Measurements from ENCODE around the gene SLC23A2.
A peak's percentile ranks its signal among the peaks of the same experiment; 100 is the strongest.
"Not testable (repeated sequence)": the region's sequence is repeated elsewhere in the genome, so short reads cannot be mapped to it uniquely, and the experiment has no call there.

The SLC23A2 gene

DNA sequence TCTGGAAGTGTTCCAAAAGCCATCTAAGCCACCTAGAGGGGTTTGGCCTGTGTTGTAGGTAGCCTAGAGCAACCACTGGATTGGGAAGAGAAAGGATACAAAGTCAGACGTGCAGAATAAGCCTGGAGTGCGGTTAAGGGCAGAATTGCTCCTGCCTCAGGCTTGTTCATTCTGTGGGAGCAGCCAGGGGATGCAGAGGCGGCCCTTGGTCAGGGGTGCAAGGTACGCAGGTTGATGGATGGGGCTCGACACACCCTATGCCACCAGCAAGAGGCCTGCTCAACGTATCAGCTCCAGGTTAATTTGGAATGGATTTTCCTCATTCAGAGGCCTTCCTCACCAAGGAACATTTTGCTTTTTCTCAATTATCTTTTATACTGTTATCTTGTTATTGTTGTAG is 129.8 kb downstream of the SLC23A2 start:
- no peak for DNase-seq

DNA sequence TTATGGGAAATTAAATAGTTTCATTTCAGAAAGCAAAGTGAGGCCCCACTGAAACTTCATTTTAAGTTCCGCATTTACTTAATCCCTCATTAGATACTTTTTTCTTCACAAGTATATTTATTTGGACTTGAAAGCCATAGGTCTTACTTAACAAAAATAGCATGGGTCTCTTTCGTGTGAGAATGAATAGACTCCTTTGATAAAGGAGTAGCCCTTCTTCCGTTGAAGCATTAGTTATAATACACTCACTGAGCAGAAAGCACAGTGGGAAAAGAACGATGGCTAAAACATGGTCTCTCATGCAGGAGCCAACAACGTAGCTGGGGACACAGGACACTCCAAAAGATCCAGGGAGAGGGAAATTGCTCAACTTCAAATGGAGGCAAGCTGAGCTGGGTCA is 130.4 kb downstream of the SLC23A2 start:
- no peak for DNase-seq

DNA sequence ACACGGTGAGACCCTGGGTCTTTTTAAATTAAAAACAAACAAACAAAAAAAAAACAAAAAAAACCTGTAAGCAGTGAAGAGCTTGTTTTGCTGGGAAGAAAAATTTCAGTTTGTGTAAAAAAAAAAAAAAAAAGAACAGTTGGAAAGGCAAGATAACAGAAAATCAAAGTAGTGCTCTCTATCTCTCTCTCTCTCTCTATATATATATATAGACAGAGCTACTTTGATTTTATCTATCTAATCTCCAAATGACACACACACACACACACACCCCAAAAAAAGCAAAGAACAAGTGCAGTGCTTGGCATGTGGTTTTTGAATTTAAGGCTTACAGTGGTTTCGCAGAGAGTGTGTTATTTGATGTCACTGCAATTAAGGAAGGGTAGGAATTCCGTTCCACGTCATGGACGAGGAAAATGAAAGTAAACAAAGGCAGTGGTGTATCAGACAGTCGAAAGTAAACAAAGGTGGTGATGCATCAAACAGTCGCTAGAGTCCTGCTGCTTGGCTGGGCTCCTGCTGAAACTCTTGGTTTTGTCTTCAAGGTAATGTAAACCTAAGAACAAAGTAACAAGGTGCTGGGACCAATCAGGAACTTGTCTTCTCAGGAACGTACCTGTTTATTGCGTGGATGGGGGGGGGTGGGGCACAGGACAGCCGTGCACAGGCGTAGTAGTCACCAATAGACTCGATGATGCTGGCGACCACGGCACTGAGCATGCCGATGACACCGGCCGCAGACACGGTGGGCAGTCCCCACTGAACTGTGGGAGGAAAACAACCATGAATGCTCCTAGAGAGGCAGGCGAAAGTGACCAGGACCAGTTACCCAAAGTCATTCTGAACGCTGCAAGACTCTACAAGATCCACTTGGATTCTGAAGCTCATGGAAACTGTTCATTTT is 131.8 kb downstream of the SLC23A2 start:
- peak; percentile 18 for DNase-seq

DNA sequence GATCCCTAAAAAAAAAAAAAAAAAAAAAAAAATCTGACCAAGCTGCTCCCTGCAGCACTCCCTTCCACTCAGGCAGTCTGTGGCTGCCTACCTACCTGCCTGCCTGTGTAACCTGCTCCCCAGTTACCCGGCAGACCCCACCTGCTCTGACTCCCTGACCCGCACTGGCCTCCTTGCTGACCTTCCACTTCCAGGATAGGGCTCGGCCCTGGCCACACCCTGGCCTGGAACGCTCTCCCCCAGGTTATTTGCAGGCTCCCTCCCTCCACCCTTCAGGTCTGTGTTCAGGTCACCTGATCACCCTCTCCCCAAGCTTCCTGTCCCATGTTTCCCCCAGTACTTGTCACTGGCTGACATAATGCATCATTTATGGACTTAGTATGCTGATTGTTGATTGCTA is 134.3 kb downstream of the SLC23A2 start:
- no peak for DNase-seq

DNA sequence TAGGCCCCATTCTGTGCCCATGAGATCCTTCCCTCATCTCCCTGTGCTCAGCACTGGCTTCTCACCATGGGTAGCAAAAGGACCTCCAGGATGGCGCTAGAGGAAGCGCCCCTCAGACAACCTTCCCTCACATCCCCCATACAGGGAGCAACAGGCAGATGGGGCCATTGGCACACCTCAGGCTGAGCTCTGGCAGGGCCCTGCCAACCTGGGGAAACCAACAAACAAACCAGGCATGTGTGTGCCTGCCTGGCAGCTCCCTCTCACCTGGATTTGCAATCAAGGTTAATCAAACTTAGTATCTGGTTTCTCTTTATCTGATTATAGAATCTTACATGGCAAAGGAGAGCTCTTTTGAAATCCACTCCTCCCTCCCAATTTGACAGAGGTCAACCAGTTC is 134.9 kb downstream of the SLC23A2 start:
- DNase-seq = peak; percentile 62

DNA sequence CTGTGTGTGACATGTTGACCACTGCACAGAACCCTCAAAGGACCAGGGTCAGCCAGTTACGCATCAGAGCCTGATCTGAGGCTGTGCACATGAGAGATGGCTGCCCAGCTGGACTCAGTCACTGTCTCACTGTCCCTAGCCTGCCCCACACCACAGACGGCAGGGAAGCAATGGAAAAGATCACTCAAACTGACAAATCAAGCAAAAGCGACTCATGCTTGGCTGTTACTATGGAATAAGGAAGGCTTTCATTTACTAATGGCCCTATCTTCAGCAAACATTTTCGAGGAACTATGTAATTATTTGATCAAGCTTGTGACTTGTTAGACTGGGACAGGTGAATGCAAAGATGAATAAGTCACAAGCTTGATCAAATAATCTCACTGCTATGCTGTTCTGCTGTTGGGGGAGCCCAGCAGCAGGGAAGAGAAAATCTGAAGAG is 137.0 kb downstream of the SLC23A2 start:
- no peak for DNase-seq

DNA sequence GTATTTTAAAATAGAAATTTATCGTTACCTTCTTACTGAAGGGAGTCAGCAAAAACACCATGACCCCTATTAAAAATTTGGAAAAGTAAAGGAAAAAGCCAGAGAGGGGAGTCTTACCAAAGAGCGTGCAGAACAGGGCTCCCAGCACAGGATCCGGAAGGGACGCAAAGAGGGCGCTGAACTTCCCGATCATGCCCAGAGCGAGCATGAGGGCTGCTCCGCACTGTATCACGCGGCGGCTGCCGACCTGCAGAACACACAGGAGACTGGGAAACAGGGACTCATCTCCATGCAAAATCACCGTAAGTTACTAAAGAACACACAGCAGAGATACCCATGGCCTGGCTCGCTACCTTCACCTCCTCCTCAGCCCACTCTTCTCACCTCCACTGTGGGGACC is 138.6 kb downstream of the SLC23A2 start:
- DNase-seq = no peak

DNA sequence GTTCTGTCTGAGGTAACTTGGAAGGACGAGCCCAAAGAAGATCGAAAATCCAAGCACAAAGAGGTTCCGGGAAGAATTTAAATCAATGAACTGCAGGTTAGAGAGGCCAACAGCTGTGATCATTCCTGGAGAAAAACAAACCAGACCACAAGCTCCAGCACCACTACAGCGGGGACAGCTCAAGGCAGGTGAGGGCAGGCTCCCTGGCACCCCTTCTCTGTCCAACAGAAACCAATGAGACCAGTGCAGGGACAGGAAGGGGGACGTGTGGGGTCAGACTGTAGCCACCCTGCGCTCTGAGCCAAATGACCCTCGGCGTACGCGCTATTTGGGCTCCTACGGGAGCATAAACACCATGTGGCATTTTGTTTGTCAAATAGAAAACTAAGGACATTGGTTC is 139.3 kb downstream of the SLC23A2 start:
- no peak for DNase-seq

DNA sequence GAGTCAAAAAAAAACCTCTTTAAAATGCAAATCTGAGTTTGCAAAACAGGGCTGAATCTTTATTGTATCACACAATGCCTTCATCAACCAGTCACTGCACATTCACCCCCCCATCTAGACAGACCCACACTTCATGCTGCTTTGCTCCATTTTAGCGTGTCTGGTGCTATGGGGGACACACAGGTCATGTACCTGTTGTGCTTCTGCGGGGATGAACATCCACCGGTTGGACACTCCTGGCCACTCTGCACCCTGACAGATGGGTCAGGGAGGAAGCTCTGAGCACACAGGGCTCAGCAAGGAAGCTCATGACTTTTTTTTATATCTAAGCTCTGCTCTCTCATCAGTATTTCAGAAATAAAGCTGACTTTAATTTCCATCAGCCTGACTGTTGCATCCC is 143.3 kb downstream of the SLC23A2 start:
- no peak for DNase-seq

DNA sequence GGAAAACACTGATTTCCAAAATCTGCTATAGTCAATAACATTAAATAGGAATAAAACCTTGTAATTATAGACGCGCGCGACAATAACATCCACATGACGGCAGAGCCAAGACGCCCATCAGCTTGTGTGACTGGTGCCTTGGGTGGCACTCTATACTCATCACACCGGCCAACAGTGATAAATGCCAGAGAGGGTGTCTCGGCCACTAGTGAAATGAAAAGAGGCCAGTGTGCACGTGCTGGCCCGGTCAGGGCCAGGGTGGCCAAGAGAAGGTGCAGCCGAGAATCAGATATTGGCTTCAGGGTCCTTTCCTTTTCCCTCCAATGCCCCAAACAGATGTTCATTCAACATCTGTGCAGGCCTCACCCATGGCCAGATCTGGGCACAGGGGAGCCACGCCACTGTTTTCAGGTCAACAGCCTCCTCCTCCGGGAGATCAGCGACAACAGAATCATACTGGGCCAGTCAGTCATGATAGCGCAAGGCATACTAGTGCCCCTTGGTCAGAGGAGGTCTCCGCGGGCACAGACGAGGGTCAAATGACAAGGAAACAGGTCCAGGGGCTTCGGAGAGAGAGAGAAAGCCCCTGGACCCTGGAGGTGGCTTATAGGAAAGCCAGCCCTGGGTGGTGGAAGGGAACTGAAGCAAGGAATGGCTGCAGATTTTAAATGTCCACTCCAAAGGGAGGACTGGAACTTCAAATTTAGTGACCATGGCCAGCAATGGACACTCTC is 145.1 kb downstream of the SLC23A2 start:
- no peak for DNase-seq

DNA sequence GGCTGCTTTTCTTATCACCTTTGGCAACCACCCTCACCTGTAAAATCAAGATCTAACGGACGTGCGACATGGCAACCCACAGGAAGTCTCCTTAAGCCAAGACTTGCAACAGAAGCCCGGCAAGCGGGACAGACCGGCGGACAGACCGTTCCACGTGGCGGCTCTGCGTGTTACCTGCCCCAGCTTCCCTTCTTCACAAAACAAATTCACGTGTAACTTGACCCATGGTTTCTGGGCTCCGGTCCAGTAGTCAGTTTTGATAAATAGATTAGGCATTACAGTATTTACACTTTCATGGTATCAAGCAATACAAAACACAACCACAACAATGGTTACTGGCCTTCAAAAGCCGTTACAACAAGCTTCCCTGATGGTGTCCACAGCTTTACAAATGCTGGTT is 145.8 kb downstream of the SLC23A2 start:
- no peak for DNase-seq

DNA sequence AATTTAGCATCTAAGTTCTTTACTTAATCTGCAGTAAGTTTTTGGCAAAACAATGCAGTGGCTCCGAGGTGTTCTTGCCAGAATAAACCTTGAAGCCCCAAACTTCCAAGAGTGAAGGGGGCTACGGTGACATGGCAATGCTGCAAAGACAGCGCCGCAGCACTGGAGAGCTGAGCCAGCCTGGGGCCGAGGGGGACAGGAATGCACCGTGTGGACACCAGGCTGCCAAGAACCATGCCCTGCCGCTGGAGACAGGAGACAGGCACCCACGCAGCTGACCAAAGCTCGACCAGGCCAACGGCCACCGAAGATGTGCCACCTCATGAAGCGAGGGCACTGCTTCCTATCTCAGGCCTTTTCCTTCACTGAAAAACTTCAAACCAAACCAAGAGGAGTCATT is 146.2 kb downstream of the SLC23A2 start:
- DNase-seq = no peak

DNA sequence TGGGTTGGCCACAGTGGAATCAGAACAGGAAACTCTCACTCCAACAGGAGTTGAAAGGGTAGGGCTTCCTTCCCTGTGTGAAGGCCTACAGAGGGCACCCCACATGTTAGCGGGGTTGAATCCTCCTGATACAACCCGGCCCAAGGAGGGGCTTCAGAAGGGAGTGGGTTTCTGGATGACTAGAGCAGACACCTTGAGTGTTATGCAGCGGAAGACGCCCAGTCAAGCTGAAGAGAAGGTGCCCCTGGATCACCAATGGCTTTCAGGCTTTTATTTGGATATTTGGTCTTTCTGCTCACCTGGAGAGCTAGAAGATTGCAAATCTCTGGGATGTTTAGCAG is 146.8 kb downstream of the SLC23A2 start:
- DNase-seq = no peak

DNA sequence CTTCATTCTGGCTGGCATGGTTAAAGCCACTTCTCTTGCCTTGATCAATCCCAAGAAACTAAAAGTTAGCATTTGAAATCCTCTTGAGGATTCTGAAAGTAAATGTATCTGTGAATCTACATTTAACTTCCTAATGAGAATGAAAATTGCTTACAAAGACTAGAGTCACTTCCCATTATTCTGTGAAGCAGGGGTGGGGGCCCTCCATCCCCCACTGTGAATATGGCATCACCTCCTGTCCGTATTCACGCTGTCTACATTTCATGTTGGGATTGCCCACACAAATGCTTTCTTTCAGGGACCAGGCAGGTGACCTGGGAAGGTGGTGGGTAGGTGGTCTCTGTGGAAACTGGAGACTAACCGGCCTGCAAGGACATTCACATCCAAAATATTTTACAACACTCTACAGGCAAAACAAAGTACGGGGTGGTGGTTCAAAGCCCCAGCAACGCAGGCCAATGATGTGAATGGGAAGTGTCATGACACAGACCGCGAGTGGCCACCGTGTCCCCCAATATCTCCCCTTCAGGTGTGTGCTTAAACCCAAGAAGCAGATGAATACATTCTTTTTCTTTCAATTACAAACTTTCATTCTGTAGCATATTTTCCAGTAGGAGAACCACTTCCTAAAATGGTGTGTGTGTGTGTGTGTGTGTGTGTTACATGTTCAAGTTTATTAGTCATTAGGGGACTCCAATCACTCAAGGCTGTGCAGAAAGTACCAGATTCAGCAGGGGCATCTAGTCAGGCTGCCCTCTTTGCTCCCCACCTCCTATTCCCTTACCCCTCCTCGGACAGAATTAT is 147.4 kb downstream of the SLC23A2 start:
- DNase-seq = no peak

DNA sequence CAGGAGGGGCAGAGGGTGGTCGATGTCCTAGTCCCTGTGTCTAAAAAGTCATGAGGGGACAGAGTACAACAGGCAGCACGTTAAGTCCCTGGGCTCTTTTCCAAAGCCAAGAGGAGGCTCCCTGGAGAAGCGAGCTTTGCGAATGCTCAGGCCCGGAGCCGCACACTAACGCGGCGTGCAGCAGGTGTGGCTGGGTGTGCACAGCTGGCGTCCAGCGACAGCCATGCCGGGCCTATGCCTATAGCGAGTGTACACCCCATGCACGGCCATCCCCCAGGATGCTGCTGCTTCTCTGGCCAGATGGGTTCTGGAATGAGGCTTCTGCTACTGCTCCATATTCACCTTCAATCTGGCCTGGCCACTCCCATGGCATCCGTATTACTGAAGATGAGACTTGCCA is 148.3 kb downstream of the SLC23A2 start:
- no peak for DNase-seq

DNA sequence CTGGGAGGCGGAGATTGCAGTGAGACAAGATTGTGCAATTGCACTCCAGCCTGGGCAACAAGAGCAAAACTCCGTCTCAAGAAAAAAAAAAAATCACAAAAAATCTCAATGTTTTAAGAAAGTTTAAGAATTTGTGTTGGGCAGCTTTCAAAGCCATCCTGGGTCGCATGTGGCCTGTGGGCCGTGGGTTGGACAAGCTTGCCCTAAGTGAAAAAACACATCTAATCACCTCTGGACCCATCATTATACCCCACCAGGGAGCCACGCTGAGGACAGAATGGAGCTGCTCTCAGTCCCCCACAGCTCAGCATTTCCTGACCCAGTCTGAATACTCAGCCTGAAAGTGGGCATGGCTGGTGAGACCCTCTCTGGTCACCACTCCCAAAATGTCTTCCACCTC is 150.3 kb downstream of the SLC23A2 start:
- no peak for DNase-seq

DNA sequence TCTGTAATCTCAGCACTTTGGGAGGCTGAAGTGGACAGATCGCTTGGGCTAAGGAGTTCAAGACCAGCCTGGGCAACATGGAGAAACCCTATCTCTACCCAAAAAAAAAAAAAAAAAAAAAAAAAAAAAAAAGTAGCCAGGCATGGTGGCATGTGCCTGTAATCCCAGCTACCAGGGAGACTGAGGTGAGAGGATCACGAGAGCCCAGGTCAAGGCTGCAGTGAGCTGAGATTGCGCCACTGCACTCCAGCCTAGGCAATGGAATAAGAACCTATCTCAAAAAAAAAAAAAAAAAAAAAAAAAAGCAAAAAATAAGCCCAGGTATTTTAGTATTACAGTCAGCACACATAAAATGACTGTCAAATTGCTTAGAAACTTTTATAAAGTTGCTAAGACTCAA is 152.5 kb downstream of the SLC23A2 start:
- not testable (repeated sequence) for DNase-seq

DNA sequence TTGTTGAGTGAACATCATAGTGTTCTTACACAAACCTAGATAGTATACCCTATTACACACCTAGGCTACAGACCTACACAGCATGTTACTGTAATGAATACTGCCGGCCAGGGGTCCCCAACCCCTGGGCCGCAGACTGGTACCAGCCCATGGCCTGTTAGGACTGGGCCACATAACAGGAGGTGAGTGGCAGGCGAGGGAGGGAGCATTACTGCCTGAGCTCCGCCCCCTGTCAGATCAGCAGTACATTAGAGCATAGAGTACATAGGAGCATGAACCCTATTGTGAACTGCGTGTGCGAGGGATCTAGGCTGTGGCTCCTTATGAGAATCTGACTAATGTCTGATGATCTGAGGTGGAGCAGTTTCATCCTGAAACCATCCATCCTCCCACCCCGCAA is 153.3 kb downstream of the SLC23A2 start:
- DNase-seq = no peak

DNA sequence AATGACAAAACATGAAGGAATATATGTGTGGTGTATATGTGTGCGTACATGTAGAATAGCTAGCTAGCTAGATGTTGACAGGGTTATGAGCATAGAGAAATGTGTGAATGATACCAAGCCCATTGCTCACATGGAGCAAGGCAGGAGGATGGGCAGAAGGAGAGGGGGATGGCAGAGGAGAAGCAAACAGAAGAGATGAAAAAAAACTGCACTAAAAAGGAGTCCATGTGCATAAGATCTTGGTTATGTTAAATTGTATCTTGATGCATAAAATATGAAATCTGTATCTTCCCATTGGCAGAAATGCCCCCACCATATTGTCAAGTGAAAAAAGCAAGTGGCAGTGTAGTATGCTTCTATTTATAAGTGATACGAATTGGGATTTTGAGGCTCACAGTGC is 154.5 kb downstream of the SLC23A2 start:
- no peak for DNase-seq

DNA sequence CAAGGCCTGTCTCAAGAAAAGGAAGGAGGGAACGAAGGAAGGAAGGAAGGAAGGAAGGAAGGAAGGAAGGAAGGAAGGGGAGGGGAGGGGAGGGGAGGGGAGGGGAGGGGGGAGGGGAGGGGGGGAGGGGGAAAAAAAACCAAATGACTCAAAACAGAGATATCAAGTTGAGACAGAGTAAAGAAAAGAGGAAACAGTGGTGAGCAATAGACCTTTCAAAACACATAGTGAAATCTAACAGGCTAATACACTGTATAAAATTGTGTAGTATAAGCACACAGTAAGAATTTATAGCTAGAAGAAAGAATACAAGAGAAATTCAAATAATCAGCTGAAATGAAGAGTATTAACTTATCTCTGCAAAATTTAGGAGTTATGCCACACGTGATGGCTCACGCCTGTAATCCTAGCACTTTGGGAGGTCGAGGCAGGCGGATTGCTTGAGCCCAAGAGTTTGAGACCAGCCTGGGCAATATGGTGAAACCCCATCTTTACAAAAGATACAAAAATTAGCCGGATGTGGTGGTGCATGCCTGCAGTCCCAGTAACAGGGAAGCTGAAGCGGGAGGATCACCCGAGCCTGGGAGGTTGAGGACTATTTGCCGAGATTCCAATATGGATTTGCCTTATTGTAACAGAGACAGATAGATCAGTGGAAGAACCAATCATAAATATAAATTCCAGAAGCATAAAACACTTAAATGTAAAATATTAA is 156.4 kb downstream of the SLC23A2 start:
- DNase-seq = no peak

DNA sequence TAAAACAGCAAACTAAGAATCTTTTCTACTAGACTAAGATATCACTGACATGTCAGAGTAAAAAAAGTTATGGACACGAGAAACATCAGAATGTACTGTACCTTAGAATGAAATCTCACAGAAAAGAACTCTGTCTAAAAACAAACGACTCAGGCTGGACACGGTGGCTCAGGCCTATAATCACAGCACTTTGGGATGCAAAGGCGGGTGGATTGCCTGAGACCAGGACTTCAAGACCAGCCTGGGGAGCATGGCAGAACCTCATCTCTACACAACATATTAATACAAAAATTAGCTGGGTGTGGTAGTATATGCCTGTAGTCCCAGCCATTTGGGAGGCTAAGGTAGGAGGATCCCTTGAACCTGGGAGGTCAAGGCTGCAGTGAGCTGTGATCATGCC is 157.0 kb downstream of the SLC23A2 start:
- no peak for DNase-seq

DNA sequence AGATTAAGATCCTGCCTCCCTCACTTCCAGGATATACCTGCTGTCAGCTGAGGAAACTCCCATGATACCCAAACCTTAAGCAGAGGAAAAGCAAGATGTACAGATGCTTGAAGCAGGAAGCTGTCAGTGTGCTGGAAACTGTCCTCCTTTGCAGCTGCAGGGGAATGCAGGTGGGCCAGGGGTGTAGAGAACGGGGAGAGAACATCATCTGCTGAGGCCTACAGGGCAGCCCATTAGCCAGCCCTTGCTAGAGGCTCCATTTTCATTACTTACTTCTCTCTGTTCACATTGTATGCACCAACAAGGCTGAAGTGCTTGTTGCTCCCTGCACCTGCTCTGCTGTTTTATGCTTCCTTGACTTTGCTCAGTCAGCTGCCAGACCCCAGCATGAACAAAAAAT is 160.5 kb downstream of the SLC23A2 start:
- DNase-seq = no peak

DNA sequence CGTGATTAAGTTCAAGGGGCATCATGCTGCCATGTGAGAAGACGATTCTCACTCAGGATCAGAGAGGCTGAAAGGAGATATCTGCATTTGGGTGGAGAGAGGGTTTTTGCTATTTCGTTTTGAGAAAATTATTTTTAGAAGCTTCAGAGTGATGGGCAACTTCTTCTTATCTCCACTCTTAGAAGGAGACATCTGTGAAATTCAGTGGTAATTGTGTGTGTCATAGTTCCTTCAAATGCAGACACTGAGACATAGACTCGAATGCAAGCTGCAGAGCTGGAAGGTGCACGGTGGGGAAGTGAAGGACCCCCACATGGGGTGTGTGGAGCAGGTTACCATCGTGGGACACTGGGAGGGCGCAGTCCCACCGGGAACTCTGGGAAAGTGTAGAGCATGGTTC is 162.8 kb downstream of the SLC23A2 start:
- no peak for DNase-seq
